Hindlimb muscle (tissue), 1 donor: ENCODE data around the gene LETM1. TPM values are rescaled to one million over a fixed set of nuclear protein-coding genes. Genes with fewer than 3 reads are reported as not detected.

Experiments
- DNase-seq: peaks from one replicate; pipeline ENCODE4 v3.0.0-alpha.2; 2013
- polyA plus RNA-seq: library from polyadenylated mRNA; unstranded; fragments of 120-200 nt; gene quantifications from one replicate; pipeline ENCODE4 v1.2.1, GENCODE V29; 2013; ENCODE audit not compliant: insufficient read length

Gene LETM1
- polyA plus RNA-seq, 1 donor, result 19.7 TPM

DNA sequence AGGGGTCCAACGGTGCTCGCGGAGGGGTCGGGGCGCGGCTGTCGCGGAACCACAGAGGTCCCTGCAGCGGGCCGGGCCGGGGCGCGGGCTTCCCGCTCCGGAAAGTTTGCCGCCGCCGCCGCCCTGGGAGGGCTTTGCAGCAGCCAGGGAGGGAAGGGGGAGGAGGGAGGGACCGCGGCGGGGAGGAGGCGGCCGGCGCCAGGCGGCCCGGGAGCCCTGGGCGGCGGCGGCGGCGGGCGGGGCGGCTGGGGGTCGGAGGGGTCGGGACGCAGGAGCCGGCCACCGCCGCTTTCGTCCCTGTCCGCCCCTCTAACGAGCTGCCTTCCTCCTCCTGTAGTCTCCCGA lies 62.5 kb downstream of the LETM1 start:
- DNase-seq, result peak; percentile 28

GRCh38 chr4:1792832-1793495 lies 63.0 kb downstream of the LETM1 start, which contains the start of gene FGFR3:
Gene FGFR3 (plus strand): TSS chr4:1793293. CDS start chr4:1793935, 642 bp downstream.
- peak; percentile 26 for DNase-seq

DNA sequence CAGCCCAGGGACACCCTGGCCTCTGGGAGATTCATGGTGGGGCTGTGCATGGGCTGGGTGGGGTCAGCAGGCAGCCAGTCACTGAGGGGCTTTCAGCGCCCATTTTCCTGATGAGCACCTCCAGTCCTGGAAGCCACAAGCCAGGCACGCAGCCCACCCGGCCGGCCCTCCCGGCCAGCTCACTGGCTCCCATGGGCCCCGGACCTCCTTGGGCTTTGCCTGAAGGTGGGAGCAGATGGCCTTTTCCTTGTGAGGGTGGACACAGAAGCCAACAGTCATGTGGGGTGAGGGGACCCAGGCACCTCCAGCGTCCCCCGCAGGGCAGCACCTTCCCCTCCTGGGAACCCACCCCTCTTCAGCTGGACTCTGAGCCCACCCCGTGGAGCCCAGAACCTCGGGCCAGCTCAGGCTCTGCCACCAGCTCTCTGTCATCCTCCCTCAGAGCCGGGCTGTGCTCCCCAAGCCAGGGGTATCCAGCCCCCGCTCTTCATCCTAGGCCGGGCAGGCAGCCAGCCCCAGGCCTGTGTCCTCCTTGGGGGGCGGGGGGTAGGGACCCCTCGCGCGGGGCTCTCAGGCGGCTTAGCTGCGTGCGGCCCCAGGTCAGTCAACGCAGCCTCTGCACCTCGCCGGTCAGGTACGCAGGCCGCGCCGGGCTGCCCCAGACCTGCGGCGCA lies 63.7 kb downstream of the LETM1 start:
- no peak for DNase-seq

DNA sequence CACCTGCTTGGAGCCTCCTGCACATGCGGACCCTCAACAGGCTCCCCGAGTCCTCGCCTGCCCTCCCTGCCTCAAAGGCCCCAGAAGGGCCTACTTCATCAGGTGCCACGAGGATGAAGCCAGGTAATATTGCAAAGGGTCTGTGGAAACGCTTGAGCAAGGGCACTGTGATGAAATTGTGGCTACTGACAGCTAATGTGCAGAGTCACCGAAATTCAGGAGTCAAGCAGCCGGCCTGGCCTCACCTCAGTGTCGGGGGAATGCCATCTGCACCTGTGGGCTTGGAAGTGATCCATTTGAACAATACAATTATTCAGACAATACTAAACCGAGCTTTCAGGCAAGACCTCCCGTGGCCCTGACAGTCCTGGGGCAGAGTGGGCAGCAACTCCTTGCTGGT lies 66.0 kb downstream of the LETM1 start:
- DNase-seq, result no peak

DNA sequence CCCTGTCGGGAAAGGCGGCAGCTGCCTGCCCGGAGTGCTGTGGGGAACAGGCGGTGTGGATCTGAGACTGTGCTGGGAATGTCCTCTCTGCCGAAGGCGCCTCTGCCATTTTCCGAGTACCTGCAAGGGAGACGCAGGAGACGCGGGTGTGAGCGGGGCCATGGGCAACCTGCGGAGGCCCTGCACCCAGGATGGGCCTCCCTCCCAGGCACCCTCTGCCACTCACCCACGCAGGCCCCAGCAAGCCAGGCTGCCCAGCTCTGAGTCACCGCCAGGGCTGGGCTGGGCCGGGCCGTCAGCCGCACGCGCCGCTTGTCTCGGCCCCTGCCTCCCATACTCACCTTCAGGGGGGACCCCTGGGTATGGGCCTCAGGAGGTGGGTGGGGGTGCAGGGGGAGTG lies 66.4 kb downstream of the LETM1 start:
- no peak for DNase-seq

DNA sequence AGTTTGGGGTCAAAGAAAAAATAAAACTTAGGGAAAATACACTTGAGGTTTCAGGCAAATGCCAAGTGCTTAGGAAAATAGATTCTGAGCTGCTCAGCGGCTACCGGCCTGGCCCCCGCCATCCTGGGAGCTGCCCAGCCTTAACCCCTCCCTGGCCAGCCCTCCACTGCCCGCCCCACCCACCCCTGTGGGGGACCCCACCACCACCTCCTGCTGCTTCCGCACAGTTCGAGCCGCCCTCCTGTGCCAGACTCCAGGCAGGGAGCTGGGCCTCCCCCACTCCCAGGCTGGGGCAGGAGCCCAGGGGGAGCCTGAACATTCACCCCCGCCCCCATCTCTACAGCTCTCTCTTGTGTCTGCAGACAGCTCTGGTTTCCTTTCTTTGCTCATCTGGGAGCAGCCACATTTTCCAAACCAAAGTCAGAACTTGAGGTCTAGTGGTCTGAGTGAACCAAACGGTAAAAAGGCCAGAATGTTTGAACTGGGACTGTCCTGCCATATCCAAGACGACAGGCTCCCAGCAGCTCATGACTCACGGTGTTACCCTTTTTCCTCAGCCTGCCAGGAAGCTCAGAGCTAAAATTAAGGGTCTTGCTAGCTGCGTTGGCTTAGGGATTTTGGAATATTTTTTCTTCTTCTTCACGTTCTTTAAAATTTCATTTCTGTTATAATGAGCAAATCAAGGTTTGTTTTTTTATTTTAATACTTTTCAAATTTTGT lies 67.5 kb downstream of the LETM1 start:
- no peak for DNase-seq

- no peak for DNase-seq
These were observed 68.4 kb downstream of the LETM1 start for GRCh38 chr4:1787411-1788077.

DNA sequence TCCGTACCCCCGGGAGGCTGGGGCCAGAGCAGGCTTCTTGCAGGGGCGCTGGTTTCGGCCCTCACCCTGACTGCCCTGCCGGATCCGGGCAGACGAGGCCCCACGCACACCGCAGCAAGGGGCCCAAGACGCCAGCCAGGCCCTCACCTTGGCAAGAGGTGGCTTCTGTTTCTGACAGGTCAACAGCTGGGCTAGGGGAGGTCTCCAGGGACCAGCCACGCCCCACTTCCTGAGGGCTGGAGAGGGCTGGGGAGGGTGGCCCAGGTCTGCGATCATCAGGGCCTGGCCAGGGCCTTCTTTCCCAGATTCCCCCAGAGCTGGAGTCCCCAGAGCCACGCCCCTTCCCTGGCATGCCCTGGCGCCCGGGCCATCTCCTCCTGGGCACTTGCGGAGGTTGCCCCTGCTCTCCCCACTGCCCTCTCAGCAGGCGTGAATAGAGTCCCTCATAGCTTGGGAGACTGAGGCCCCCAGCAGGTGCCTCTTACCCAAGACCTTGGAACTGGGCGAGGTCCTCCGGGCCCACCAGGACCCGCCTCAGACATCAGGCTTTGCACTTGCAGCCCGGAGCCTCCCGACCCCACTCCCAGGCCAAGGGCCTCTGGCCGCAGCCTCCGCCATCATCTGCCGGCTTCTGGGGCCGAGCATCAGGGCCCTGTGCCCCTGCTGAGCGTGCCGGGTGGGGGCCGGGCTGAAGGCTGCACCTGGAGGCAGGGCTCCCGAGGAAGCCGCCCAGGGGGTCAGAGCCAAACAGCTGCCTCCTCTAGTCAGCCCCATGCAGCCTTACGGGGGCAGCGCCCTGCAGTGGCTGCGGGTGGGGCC lies 69.2 kb downstream of the LETM1 start:
- DNase-seq, result no peak

GRCh38 chr4:1785592-1785991 lies 70.4 kb downstream of the LETM1 start:
- no peak for DNase-seq

DNA sequence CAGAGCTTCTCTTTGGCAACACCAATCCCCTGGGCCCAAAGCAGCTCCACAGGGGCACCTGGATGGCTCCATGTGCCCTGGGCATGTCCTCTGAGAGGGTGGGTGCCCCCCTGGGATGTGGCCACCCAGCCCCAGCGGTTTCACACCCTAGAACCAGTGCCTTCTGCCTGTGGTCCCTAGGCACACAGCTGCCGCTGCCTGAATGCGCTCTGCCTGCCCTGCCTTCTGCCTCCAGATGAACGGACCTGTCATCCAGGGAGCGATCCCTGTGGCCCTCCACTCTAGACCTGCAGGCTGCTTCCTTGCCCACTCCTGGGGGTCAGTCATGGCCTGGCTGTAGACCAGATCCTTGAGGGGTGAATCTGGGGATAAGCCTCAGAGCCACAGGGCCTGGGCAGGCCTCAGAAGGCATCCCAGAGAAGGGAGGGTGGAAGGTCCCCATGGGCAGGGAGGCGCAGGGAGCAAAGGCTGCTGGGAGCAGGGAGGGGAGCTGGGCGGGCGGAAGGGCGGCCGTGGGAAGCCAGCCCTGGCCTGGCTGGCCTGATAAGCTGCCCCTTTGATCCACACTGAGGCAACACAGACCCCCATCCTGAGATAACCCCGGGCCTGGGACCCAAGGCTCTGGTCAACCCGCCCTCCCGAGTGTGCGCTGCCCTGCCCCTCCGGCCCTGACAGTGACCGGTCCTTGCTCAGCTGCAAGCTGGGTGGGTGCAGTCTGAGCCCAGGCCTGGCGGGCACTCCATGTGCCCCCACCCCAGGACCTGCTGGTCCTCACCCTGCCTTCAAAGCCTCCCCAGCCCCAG lies 71.0 kb downstream of the LETM1 start:
- no peak for DNase-seq

- DNase-seq, result no peak
These were observed 71.6 kb downstream of the LETM1 start for GRCh38 chr4:1784395-1784788.

DNA sequence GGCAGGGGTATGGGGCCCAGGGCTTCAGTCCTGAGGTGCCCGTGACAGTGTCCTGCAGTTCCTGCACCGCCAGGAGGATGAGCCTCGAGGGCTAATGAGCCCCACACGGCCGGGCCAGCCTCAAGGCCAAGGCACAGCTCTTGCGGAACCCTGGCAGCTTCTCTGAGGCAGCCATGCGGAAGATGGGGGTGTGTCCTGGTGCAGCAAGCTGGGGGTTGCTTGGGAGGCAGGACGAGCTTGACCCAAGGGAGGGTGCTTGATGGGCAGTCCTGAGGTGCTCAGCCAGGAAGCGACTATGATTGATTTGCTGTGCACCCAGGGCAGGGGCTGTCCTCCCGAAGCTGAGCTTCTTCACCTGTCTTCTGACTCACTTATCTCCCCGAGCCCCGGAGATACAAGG lies 72.0 kb downstream of the LETM1 start:
- no peak for DNase-seq

DNA sequence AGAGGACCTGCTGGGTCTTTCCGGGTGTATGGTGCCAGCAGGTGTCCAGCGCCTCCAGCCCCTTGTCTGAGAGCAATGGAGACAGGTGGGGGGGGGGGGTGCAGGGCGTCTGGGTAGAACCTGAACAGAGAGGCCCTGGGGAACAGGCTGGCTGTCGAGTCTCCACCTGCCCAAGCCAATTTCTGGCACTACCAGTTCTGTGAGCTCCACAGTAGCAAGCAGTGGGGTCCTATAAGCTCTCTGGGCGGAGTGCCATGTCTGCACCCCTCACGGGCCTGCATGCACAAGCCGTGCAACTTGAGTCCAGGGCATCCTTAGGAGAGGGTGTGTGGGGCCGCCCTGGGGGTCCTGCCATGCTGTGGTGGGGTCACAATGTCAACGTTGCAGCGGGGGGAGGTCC lies 72.9 kb downstream of the LETM1 start:
- DNase-seq, result no peak

GRCh38 chr4:1780435-1780834 lies 75.5 kb downstream of the LETM1 start:
- DNase-seq, result no peak

DNA sequence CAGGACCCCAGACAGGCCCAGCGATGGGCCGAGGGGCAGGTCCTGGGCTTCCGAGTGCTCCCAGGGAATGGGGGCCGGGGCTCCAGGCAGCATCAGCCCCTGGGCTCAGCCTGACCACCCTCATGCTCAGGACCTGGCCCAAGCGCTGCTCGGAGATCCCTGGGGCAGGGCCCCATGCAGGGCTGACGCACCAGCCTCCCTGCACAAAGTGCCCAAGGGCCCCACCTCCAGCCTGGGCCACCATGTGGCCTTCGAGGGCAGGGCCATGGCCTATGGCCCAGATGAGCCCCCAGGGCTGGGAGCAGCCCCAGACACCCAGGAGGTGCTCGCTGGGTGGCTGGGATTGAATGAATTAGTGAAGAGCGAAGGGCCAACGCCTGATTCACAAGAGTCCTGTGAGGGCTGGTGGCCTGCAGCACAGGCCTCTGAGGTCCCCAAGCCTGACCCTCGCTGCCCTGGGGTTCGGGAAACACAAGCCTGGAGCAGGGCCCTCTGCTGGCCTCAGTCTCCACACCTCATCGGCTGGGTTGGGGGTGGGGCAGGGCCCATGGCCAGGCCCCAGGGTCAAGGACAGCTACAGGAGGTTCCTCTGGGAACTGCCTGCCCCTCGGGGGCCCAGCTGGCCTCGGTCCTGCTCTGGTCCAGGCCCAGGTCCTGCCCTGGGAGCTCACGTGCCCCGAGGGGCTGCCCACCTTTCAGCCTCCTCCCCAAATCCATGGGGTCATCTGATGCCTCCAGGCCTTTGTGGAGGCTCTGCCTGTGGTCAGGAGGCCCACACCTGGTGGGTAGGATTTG lies 76.2 kb downstream of the LETM1 start:
- DNase-seq, result no peak

DNA sequence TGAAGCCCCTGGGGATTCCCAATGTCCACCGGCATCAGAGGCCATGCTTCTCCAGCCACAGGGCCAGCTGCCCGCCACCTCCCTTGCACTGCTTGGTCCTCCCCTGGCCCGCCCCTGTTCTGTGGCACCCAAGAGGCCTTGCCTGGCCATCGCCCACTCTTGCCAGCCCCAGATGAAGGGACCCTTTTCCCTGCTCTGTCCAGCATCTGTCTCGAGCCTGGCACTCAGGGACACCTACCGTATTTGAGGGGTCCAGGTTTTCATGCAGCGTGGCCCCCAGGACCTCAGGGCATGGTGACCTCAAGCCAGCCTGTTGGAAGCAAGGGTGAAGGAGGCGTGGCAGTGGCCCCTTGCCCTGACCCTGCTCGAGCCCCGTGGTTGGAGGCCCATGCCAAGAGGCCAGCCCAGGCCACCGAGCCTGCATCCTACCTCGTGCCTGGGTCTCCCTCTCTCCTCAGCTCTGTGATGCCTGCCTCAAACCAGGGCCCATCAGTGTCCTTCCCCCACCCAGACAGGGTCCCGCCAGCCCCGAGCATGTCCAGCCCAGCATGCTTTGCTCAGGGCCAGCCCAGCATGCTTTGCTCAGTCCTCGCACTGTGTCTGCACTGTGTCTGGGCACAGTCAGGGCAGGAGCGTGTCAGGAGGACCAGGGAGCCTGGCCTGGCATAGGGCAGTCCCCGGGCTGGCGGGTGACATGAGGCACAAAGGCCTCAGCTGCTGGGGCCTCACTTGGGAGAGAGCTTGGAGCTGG lies 77.1 kb downstream of the LETM1 start:
- no peak for DNase-seq

DNA sequence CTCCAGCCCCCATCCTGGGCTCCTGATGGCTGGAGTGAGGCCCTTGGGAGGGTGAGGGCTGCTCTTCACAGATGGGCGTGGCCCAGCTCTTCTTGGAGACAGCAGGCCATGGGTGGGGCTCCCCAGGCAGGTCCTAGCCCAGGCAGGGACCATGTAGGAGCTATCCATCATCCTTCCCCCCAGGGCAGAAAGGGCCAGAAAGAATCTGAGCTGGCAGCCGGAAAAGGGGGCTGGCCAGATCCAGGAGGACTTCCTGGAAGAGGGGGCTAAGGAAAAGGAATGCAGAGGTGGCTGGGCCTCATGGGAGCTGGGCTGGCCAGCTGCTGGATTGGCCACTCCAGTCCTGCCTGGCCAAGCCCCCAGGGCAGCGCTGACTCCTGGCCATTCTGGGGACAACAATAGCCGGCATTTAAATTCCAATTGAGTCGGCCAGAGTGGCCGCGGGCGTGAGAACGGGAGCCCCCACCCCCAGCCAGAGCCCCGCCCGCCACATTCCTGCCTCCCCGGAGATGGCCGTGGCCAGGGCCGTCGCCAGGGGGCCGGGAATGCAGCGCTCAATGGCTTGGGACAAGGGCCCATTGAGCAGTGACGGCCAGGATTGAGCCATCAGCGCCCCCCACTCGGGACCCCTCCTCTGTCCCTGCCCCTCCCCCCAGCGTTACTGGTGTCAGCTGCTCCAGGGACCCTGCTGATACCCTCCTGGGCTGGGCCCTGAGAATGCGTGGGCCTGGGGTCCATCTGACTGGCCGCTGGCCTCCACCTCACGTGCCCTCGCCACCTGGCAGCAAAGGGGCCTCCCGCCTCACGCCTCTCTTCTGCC lies 77.9 kb downstream of the LETM1 start:
- no peak for DNase-seq

- no peak for DNase-seq
These were observed 79.3 kb downstream of the LETM1 start for GRCh38 chr4:1776521-1777161.
